HK-2 (cell line): ENCODE measurements around the gene FOXD2.

Source experiments
- DNase-seq: peaks from one replicate; pipeline ENCODE4 v3.0.0-alpha.2; 2018; ENCODE audit not compliant: unreplicated experiment

The FOXD2 gene

DNA sequence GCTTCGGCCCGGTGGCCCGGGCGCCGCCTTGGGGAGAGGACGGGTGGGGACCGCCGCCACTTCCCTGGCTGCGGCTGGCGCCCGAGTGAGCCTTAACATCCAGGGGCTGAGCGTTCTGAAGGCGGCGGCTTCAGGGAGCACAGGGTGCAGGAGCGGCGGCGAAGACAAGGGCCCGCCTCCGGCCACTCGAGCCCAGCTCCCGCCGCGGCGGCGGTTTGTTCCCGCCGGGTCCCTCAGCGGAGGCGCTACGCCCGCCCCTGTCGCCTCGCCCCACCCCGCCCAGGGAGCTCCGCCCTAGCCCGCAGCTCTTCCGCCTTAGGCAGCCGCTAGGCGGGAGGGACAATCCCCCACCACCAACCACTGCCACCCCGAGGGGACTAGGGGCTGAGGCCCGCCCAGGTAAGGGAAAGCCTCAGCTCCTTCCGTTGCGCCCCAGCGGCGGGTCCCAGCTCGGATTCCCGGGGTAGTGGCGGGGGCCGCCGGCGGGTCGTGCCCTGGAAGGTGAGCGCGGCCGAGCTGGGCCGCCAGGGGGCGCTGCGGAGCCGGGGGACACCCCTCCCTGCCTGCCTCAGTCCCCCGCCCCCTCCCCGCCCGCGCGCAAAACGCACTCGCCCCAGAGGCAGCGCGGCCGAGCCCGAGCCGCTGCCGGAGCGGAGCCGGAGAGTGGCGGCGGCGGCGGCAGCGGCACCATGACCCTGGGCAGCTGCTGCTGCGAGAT lies at the start of gene FOXD2:
FOXD2 (plus strand) TSS at position 598 of the 718 bp plus-strand sequence; CDS start at position 690, 92 bp downstream.
- DNase-seq = peak; percentile 95

DNA sequence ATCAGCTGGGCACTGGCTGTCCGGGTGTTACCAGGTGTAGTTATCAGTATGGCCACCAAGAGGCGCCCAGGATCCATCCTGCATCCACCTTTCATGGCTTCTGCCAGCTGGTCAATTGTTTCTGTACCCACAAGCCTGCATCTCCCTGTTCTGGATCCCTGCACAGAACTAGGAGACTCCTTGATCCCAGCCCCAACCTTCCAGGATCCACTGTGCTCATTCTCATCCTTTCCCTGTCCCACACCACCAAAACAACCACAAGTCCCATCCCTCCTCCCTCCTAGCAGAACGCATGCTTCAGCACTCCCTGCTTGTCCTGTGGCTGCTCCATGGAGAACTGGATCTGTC lies 49.0 kb upstream of the FOXD2 start:
- DNase-seq = peak; percentile 68

DNA sequence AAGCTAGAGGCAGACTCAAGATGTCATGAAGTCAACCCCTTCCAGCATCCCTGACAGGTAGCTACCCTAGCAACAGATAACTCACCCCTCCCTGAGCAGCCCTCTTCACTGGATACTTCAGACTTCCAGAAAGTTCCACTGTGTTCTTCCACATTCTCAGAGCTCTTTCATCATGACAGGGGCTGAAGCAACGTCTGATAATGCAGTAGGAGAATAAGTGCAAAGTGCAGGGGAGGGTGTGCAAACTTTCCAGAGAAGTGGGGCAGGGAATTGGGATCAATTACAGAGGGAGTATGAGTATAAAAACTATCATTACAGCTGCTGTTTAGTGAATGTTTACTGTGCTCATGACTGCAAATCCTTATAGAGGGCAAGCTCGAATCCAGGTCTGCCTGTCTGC lies 48.1 kb upstream of the FOXD2 start:
- DNase-seq = no peak

DNA sequence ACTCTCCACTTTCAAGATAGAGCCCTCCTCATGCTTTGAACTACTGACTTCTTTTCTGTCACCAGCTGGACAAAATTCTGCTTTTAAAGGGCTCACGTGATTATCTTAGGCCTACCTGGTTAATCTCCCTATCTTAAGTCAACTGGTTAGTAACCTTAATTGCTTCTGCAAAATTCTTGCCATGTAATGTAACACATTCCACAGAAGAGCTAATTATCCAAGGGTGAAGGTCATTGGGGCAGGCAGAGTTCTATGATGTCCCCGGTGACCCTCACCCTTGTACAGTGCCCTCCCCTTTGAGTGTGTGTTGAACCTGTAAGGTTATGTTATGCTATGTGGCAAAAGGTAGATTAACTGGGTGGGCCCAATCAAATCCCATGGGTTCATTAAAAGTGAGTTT lies 47.0 kb upstream of the FOXD2 start:
- no peak for DNase-seq

DNA sequence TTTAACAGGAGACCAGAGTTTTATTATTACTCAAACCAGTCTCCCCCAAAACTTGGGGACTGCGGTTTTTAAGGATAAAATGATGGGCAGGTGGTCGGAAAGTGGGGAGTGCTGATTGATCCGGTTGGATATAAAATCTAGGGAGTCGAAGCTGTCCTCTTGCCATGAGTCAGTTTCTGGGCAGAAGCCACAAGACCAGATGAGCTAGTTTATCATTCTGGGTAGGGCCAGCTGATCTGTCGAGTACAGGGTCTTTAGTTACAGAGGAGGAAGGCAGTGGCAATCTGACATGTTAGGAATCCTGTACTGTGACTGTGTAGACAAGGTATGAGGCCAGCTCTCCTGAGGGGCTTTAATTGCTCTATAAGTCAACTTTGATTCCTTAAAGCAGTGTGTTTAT lies 44.7 kb upstream of the FOXD2 start:
- DNase-seq = no peak

DNA sequence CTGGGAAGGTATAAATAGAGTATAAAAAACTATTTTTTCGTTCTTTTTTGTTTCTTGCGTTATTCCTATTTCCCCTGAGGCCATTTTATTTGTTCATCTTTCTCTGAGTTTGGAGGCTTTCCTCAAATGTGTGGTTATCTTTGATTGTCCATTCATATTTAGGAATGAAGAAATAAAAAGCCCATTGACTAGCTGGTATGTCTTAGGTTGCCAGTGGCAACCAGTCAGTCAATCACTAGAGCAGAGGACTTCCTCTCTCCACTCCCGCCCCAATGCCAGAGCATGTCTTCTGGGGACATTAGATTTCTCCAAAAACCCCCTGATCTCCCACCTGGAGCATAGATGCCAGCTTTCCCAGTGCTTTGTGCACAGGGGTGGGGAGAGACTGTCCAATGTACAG lies 42.4 kb upstream of the FOXD2 start:
- no peak for DNase-seq

DNA sequence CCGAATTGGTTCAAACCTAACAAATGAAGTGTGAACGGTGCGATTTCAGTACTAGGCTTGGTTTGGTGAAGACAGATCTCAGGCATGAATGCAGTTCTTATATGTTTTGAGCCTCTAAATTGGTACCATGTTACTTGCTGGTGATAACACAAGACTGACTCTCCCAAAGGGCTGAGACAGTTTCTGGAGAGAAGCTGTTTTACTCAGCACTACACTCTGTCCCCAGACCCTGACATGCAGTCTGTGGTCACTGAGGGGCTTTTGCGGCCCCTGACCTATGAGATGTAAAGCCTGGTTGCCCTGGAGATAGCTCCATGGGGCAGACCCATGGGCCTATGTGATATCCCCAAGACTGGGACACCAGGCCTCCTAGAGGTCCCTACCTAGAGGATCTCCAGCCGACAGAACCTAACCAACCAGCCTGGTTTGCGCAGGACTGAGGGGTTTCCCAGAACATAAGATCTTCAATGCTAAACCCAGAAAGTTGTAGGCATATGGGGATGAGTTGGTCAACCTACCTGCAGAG lies 41.1 kb upstream of the FOXD2 start:
- no peak for DNase-seq

DNA sequence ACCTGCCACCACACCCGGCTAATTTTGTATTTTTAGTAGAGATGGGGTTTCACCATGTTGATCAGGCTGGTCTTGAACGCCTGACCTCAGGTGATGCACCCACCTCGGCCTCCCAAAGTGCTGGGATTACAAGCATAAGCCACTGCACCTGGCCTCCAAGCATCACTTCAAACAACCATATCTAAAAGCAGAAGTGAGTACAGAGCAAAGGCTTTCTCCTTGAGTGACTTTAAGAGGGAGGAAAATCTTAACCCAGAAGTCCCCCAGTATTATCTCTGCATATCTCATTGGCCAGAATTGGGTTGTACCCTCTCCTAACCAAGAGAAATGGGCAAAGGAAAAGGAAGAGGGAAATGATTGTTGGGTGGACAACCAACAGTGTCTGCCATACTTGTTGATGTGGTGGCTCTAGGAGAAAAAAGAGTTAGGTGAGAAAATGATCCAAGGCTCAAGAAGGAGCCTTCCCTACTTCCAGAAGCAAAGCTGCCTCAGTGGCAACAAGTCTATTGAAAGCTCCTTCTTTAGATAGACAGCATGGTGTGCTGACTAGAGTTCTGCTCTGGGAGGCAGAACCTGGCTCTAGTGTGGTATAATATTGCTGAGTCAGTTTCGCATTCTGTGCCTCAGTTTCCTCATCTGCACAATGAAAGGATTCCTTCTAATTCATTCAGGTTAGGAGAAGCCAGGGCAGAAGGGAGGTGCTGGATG lies 38.6 kb upstream of the FOXD2 start:
- no peak for DNase-seq

DNA sequence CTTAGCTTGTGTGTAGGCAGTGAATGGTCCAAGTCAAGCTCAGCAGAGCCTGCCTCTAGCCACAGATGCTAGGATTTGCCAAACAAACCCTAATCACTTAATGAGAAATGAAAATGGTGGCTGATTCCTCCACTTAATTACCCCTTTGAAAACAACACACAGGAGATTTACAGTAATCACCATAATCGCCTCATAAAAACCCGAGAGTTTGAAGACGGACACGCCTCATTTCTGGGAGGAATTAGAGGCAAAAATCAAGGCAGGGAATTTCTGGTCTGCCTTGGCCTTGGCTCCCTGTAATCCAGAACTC lies 38.0 kb upstream of the FOXD2 start:
- no peak for DNase-seq

DNA sequence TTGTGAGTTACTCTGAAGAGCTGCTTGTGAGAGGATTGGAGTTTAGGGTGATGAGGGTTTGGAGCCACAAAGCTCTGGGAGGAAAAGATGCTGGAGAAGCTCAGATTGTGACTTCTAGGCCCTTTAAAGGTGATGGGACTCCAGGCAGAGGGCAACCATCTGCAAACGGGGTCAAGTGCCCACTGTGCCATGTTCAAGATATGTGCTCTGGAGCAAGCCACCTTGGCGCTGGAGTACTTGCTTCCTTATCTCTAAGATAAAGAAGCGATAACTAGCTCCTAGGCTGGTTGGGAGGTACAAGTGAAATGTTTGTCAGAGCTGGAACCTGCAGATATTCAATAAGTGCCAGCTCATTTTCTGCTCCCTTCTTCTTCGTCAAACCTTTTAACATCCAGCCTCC lies 36.1 kb upstream of the FOXD2 start:
- no peak for DNase-seq

DNA sequence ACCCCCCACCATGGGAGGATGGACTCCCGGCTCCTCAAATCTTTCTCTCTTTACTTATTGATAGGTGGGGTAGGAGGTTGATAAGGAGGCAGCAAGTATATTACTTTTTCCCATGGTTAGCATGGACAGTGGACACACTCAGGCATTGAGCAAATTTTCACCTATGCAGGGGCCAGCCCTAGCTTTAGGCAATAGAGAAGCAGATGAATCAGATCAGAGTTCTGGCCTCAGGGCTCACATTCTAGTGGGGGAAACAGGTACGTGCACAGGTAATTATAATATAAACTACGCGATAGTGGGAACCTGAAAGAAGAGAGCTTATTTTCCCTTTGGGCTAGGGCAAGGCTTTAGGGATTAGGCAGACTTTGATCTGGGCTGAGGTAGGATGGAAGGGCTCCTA lies 35.3 kb upstream of the FOXD2 start:
- no peak for DNase-seq

DNA sequence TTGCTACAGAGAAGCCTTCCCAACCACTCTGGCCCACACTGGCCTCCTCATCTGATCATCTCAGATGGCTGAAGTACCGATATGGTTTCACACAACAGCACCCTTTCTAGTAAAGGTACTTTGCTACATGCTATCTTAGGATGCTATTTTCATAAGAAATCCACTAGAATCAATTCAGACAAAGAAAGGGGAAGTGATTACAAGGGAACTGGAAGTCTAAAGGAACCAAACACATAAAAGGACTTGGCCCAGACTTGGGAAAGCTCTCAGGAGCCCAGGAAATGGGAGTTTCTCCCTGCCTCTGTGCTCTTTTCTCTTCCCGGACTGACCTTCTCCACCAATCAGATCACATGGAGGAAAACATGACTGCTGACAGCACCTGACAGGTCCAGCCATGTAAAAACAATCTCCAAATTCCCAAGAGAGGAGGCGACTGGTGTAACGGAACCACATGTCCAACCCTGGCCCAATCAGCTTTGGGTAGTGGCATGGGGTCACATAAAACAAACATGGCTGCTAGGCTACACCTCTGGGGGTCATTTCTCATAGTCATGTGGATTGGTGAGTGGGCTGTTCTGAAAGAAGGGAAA lies 34.4 kb upstream of the FOXD2 start:
- DNase-seq = no peak

DNA sequence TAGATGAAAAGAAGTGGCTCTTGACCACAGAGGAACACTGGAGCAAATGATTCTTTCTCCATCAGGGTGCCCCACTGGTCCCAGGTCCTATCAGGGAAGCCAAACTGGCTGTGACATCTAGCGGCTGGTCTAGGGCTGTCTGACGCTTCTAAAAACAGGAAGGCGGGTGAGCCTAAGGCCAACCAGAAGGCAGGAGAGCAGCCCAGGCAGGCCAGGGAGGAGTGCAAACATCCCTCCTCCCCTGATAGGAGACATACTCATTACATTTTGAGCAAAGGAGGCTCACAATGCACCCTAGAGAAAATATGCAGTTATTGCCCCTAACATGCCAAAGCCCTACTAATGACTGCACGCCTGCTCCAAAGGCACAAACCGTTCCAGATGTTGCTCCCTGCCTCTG lies 32.1 kb upstream of the FOXD2 start:
- no peak for DNase-seq

DNA sequence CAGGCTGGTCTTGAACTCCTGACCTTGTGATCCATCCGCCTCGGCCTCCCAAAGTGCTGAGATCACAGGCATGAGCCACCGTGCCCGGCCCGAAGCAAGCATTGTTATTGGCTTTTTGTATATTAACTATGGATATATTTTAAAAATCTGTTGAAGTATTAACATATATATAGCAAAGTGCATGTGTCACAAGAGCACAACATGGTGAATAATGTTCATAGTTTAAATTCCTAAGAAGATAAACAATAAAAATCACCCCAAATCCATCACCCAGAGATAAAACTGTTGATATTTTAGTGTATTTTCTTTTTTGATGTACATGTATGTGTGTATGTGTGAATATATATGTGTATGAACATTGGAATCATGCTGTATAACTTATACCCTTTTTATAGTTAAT lies 30.9 kb upstream of the FOXD2 start:
- DNase-seq = no peak

DNA sequence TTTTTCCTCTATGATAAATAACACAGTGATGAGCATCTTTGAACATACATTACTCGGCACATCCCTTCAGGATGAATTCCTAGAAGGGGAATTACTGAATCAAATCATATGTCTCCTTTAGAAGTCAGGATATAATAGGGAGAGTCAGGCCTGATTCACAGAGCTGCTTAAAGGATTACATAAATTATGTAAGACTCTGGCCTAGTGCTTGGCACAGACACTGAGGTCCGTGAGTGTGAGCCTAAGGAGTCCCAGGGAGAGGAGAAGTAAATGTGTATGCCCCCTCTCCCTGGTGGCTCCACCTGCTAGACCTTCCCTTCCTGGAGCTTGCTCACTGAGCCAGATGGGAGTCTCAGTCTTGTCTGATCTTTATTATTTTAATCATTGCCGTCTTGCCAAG lies 30.4 kb upstream of the FOXD2 start:
- no peak for DNase-seq

DNA sequence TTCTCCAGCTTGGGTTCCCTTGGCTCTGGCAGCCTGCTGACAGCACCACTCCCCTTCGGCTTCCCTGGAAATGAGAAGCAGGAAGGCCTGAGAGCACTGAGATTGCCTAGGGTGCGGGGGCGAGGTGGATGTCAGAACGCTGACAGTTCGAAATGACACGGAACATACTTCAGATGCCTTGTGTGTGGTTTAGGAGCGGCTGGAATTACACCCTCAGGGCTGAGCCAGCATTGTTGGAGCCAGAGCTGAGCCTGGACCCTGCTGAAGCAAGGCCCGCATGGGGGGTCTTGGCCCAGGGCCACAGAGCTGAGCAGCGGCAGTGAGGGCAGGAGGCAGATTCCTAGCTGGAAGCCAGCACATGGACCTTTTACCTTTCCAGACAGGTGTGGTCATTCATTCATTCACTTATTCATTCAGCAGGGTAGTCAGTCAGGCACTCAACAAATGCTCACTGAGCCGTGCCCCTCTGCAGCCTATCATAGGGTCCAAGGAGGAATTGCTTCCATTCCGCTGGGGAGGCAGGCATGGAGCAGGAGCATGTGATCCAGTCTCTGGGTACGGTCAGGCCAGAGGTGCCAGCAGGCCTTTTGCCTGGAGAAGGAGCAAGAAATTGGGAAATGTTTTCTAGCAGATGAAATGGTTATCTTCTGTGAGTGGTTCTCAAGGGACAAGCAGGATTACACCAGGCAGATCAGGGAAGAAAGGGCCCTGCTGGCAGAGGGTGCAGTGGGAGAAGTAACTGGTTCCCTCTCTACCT lies 28.4 kb upstream of the FOXD2 start:
- DNase-seq = no peak

DNA sequence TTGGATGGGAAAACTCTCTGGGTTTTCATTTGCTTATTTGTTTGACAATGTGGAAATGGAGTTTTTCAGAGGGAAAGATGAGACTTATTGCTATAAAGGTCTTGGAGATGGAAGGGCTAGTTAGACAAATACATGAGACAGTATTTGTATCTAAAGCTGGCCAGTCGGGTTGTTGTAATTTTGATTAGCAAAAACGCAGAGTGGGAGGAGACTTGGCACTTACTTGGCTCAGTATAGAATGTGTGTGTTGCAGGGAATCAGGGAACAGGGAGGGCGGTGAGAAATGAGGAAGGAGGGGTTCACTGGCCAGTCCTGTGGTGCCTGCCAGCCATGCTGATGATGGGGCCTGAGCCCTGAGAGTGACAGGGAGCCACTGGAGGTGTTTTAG lies 27.8 kb upstream of the FOXD2 start:
- no peak for DNase-seq

DNA sequence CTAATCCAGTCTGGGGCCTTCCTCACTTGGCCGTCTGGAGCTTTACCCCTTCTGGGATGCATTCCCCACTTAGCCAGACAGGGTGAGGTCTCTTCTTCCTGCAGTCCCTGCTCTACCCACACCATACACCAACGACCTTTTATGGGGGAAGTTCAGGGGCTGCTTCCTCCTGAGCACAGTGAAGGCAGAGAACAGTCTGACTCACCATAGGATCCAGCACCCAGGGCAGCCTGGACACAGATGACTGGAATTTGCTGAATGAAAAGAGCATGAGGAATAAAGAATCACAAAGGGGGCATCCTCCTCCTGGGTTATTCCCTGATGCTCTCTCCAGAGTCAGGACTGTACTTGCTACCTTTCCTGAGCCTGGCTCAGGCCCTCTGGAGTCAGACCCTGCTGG lies 26.4 kb upstream of the FOXD2 start:
- DNase-seq = no peak

DNA sequence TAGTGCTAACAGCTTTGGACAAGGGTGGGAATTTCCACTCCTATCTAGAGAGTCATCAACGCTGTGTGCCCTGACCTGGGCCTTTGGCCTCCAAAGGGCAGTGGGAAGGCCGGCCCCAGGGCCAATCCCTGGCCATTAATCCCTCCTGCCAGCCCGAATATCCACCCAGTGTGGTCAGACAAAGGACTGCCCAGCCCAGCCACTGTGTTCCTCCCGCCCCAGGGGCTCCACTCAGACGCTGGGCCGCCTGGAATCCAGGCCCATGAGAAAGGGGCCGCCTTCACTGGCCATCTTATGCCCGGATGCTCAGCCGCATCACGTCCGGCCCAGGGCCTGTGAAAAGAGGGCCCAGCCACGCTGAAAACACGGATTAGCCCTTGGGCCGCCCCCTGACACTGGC lies 25.4 kb upstream of the FOXD2 start:
- no peak for DNase-seq

DNA sequence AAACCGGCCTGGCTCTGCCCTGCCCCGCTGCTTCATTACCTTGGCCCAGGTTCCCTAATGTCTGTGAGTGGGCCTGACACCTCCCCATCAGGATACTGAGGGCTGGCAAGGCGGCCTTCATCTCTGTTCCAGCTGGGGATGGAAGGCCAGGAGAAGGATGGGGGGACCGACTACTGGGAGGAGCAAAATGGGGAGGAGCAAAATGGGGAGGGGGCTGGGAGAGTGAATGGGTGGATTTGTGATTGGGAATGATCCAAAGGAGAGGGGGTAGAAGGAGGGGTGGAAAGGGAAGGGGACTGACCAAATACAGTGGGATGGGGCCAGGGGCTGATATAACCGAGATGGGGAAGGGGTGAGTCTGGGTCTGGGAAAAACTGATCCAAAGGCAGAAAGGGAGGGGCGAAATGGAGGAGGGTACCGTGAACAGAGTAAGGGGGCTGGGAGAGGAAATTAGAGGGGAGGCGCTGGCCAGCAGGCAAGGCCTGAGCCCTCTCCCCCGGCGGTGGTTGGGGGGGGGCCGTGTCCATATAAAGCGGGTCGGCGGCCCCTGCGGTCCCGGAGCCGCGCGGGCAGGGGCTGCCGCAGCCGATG lies 22.0 kb upstream of the FOXD2 start, which contains the start of gene FOXE3:
FOXE3 (plus strand) TSS at position 558 of the 591 bp plus-strand sequence; CDS start at position 589, 31 bp downstream.
- no peak for DNase-seq

DNA sequence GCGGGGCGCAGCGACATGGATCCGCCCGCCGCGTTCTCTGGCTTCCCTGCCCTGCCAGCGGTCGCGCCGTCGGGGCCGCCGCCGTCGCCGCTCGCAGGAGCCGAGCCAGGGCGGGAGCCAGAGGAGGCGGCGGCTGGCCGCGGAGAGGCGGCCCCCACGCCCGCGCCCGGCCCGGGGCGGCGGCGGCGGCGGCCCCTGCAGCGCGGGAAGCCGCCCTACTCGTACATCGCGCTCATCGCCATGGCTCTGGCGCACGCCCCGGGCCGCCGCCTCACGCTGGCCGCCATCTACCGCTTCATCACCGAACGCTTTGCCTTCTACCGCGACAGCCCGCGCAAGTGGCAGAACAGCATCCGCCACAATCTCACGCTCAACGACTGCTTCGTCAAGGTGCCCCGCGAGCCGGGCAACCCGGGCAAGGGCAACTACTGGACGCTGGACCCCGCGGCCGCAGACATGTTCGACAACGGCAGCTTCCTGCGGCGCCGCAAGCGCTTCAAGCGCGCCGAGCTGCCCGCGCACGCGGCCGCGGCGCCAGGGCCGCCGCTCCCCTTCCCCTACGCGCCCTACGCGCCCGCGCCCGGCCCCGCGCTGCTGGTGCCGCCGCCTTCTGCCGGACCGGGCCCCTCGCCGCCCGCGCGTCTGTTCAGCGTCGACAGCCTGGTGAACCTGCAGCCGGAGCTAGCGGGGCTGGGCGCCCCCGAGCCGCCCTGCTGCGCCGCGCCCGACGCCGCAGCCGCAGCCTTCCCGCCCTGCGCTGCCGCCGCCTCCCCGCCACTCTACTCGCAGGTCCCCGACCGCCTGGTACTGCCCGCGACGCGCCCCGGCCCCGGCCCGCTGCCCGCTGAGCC lies 21.3 kb upstream of the FOXD2 start:
- DNase-seq = no peak
